Effector memory CD4-positive, alpha-beta T cell (primary cell): ENCODE measurements around the gene NOS2.
"Not testable (repeated sequence)": the region's sequence is repeated elsewhere in the genome, so short reads cannot be mapped to it uniquely, and the experiment has no call there.

Experiments used
- DNase-seq, 3 donors: peaks; one replicate each; pipeline ENCODE4 v3.0.0-alpha.2; 2020
- H3K27ac ChIP-seq: 2 replicates; pipeline ENCODE4 v1.7.0; 2013; ENCODE audit warnings: mild to moderate bottlenecking, low read length, moderate library complexity; ENCODE audit not compliant: insufficient read depth, poor library complexity, severe bottlenecking
- H3K27me3 ChIP-seq: replicated peaks from 2 replicates; pipeline ENCODE4 v1.7.0; 2013; ENCODE audit warnings: mild to moderate bottlenecking, low read length; ENCODE audit not compliant: insufficient read depth, control insufficient read depth, poor library complexity, severe bottlenecking
- H3K36me3 ChIP-seq: 2 replicates; pipeline ENCODE4 v1.7.0; 2013; ENCODE audit warnings: mild to moderate bottlenecking, low read length, moderate library complexity; ENCODE audit not compliant: control insufficient read depth, insufficient read depth
- H3K4me1 ChIP-seq: 2 replicates; pipeline ENCODE4 v1.7.0; 2013; ENCODE audit warnings: low read length, mild to moderate bottlenecking; ENCODE audit not compliant: control insufficient read depth, insufficient read depth, poor library complexity, severe bottlenecking
- H3K4me3 ChIP-seq: 2 replicates; pipeline ENCODE4 v1.7.0; 2013; ENCODE audit warnings: low read length, low read depth, mild to moderate bottlenecking; ENCODE audit not compliant: insufficient read depth, poor library complexity, severe bottlenecking
- H3K9me3 ChIP-seq: 2 replicates; pipeline ENCODE4 v1.7.0; 2013; ENCODE audit warnings: mild to moderate bottlenecking, low read length, moderate library complexity; ENCODE audit not compliant: control insufficient read depth

Gene NOS2

DNA sequence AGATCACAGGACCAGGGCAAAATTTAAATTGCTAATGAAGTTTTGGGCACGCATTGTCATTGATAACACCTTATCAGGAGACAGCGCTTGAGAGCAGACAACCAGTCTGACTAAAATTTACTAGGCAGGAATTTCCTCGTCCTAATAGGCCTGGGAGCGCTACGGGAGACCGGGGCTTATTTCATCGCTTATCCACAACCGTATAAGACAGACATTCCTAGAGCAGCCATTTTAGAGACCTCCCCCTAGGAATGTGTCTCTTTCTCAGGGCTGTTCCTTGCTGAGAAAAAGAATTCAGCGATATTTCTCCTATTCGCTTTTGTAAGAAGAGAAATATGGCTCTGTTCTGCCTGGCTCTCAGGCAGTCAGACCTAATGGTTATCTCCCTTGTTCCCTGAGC is 21.8 kb upstream of the NOS2 start:
- not testable (repeated sequence) for H3K36me3 ChIP-seq, DNase-seq, H3K4me1 ChIP-seq, H3K4me3 ChIP-seq, H3K27me3 ChIP-seq, H3K27ac ChIP-seq, H3K9me3 ChIP-seq

DNA sequence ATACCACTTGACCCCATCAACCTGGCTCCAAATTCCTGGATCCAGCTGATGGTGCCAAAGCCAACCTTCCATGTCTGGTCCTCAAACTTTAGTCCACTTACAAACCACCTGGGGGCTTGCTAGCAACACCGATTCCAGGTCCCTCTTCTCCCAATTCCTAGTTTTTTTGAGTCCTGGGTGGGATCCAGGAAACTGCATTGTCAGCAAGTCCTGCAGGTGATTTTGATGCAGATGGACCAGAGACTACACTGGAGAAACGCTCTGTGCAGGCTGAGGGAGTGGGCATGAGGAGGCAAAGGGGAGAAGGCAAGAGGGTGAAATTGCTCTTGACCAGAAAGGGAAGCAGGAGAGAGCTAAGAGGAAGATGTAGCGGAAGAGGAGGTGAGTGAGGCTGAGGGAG is 21.0 kb upstream of the NOS2 start:
- Histone ChIP-seq H3K4me3 (no peak overlapping the region), H3K9me3 (peaks cover 3% of the 10 kb centered on the region), H3K4me1 (no peaks in the 10 kb centered on the region), H3K27ac (no peak overlapping the region), H3K36me3 (no peaks in the 10 kb centered on the region), H3K27me3 (no peaks in the 10 kb centered on the region)
- DNase-seq, result no peak

DNA sequence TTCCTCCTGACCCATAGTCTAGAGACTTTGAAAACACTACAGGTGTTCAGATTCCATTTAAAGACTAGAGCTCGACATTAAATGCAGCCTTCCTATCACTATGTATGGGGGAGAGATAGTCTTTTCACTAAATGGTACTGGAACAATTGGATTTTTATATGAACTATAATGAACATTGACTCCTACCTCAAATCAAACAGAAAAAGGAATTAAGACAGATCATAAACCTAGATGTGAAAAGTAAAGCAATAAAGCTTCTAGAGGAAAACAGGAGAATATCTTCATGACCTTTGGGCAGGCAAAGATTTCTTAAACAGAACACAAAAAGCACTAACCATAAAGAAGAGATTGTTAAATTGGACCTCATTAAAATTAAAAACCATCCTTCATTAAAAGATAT is 18.8 kb upstream of the NOS2 start:
- H3K36me3 ChIP-seq, result no peaks in the 10 kb centered on the region
- H3K4me1 ChIP-seq, result no peaks in the 10 kb centered on the region
- peaks cover 3% of the 10 kb centered on the region for H3K9me3 ChIP-seq
- DNase-seq, result no peak
- no peak overlapping the region for H3K27ac ChIP-seq
- H3K4me3 ChIP-seq, result no peak overlapping the region
- H3K27me3 ChIP-seq, result no peaks in the 10 kb centered on the region

DNA sequence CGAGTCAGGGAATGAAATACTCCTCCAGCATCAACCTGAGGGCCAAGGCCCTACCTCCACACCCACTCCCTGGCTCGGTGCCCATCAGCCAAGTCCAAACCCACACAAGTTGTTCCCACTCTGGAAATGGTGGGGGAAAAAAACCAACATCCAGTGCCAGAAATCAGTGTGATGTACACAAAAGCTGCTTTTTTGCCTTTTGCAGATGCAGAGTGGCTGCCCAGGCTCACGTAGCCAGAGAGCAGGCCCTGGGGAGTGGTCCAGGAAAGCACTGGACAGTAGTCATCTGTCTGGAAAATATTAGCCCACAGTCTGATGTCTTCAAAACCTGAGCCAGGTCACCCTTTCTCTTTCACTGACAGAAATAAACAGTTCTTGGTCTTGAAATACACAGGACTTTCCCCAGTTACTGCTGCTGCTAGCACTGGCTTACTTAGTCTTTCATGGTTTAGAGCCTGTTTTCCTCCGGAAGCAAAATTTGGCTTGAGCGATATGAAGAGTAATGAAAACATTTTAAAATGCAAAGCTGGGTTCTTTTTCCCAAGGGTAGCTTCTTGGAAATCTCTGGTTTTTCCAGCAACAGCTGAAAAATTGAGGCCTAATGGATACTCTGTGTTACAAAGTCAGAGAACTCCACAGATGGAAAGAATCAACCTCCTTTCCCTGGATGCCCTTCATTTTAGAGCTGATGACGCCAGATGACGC is 18.2 kb upstream of the NOS2 start:
- Histone ChIP-seq H3K9me3 (peaks cover 3% of the 10 kb centered on the region), H3K36me3 (no peaks in the 10 kb centered on the region), H3K27ac (no peak overlapping the region), H3K4me3 (no peak overlapping the region), H3K27me3 (no peaks in the 10 kb centered on the region), H3K4me1 (no peaks in the 10 kb centered on the region)
- DNase-seq, result no peak

DNA sequence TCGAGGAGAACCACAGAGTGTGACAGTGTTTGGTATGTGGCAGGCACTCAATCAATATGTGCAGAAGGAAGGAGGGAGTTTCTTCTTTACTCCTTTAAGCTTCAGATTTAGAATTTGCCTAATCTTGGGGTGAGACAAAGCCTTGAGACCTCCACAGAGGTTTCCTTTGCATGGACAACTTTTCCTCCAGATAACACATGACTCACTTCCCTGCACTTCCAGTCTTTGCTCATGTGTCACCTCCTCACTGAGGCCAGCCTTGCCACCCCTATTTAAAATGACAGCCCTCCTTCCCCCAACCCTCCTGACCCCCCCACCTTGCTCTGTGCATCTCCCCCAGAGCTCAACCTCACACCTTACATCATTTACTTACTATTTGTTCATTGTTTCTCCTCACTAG is 17.4 kb upstream of the NOS2 start:
- no peaks in the 10 kb centered on the region for H3K27me3 ChIP-seq
- no peaks in the 10 kb centered on the region for H3K4me1 ChIP-seq
- DNase-seq, result no peak
- H3K4me3 ChIP-seq, result no peak overlapping the region
- H3K36me3 ChIP-seq, result no peaks in the 10 kb centered on the region
- H3K9me3 ChIP-seq, result peaks cover 3% of the 10 kb centered on the region
- no peak overlapping the region for H3K27ac ChIP-seq

DNA sequence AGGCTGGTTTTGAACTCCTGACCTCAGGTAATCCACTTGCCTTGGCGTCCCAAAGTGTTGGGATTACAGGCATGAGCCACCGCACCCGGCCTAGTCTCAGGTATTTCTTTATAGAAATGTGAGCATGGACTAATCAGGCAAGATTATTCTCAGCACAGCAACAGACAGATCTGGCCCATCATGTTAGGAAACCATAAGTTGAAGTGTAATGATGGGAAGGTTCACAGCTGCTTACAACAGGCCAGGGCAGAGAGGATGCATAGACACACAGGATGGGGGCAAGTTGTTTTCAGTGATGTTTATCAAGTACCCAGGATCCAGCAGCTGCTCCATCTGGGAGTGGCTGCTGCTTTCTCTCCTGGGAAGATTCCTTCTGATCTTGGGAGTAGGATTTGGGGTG is 16.6 kb upstream of the NOS2 start:
- Histone ChIP-seq H3K4me3 (no peak overlapping the region), H3K27ac (no peak overlapping the region), H3K36me3 (no peaks in the 10 kb centered on the region), H3K9me3 (peaks cover 3% of the 10 kb centered on the region), H3K27me3 (no peaks in the 10 kb centered on the region), H3K4me1 (no peaks in the 10 kb centered on the region)
- no peak for DNase-seq

DNA sequence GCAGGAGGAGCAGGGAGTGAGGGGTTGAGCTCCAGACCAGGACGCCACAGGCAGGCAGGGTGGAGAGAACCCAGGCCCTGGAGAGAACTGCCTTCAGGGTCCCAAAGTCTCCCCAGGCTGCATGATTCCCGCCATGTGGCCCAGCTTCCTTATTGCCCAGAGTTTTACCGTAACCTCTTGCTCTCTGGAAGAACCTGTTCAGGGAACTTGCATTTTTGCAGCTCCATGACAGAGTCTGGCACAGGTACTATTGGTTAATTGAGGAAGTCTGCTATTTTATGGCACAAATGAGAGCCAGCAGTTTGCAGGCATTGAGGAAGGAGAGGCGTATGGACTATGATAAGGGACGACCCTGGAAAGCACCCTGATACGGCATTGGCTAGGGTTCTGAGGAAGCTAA is 11.6 kb upstream of the NOS2 start:
- no peak for DNase-seq
- no peak overlapping the region for H3K27ac ChIP-seq
- H3K36me3 ChIP-seq, result no peaks in the 10 kb centered on the region
- H3K4me3 ChIP-seq, result no peak overlapping the region
- H3K27me3 ChIP-seq, result no peaks in the 10 kb centered on the region
- no peaks in the 10 kb centered on the region for H3K9me3 ChIP-seq
- peaks cover 14% of the 10 kb centered on the region for H3K4me1 ChIP-seq

DNA sequence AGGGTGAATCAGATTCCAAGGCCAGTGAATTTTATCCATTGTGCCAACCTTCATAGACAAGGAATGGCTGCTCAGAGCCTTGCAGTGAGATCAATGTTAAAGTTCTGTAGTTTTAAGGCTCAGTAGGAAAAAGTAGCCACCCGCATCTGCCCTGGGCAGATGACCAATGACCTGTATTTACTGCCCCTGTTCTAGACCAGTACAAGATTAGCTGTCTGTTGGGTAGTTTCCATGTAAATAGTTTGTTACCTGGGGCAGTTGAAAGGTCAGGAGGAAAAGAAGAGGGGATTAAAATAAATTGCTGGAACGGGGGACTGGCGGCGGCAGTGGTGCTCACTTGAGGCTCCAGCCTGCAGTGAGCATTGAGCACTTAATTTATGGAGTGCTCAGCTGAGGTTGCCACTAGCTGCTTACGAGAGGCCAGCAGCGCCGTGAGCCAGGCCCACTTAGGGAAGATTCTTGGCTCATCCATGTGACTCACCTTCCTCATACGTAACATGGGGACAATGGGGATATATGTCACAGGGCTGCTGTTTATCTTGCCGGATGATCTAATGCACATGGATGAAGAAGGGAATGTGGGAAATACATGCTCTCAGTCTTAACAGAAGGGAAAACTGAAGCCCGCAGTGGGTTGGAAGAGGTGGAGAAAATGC is 10.7 kb upstream of the NOS2 start:
- no peak for DNase-seq

DNA sequence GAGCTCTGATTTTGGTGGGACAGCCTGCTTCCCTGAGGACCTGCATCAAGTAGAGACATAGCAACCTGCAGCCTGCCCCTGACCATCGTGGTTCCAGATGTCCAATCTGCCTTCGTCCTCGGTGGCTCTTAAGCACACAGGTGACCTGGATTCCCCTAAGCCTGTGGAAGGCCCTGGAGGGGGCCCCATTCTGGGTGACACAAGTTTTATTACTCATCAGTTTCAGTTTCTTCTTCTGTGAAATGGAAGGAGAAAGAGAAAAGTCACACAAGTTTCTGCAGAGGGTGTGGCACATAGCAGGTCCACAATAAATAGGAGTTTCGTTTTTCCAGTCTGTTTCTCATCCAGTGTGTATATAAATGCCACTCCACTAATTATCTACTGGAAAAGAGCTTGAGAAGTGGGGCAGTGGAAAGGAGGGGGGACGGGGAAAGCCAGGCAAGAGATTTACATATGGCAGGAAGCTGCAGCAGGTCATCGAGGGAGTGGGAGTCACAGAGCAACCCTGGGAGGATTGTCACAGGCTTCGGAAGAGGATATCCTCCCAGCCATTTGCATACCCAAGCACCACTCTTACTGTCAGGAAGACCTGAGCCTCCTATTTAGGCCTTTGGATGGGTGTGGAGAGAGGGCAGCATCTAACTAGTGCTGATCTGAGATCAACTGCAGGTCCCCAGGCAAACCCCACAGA is 10.0 kb upstream of the NOS2 start:
- no peak overlapping the region for H3K4me3 ChIP-seq
- DNase-seq, result no peak
- no peak overlapping the region for H3K27ac ChIP-seq
- H3K27me3 ChIP-seq, result no peaks in the 10 kb centered on the region
- H3K9me3 ChIP-seq, result no peaks in the 10 kb centered on the region
- H3K36me3 ChIP-seq, result no peaks in the 10 kb centered on the region
- H3K4me1 ChIP-seq, result peaks cover 21% of the 10 kb centered on the region

More for the DNA sequence above, 10.7 kb upstream of the NOS2 start:
- Histone ChIP-seq H3K9me3 (no peaks in the 10 kb centered on the region), H3K27ac (no peak overlapping the region), H3K4me3 (no peak overlapping the region), H3K4me1 (peaks cover 15% of the 10 kb centered on the region), H3K27me3 (no peaks in the 10 kb centered on the region), H3K36me3 (no peaks in the 10 kb centered on the region)

DNA sequence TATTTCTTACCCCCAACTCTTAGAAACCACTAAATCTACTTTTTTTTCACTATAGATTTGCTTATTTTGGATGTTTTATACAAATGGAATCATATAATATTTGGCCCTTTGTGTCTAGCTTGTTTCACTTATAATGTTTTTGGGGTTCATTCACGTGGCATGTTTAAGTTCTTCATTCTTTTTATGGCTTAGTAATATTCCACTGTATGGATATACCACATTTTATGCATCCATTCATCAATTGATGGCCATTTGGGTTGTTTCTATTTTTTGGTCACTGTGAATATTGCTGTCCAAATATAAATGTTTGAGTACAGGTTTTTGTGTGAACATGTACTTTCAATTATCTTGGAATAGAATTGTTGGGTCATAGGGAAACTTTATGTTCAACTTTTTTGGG is 9.2 kb upstream of the NOS2 start:
- no peaks in the 10 kb centered on the region for H3K9me3 ChIP-seq
- H3K27ac ChIP-seq, result no peak overlapping the region
- H3K4me3 ChIP-seq, result no peak overlapping the region
- peaks cover 21% of the 10 kb centered on the region for H3K4me1 ChIP-seq
- H3K27me3 ChIP-seq, result no peaks in the 10 kb centered on the region
- H3K36me3 ChIP-seq, result no peaks in the 10 kb centered on the region
- DNase-seq, result no peak
